Caco-2 (cell line): Measurements from ENCODE around the gene CXCL3. TPM values are rescaled to one million over a fixed set of nuclear protein-coding genes. Genes with fewer than 3 reads are reported as not detected.

Experiments
- BruUV-seq: library from RNA; stranded (reverse); fragments of 400-500 nt; replicated peaks from 2 replicates; lab custom pipeline; 2021; lab: Mats Ljungman, UMichigan
- CTCF ChIA-PET: fragments of 300-600 bp; sonication (Branson Sonifier 250); formaldehyde crosslinking; loops from one replicate; lab custom pipeline; 2022; ENCODE audit warnings: antibody characterized with exemption; lab: Charles Lee
- POLR2A ChIA-PET: fragments of 300-600 bp; sonication (Branson Sonifier 250); formaldehyde crosslinking; loops from one replicate; lab custom pipeline; 2022; ENCODE audit warnings: antibody characterized with exemption; lab: Charles Lee
- DNase-seq, 2 experiments: peaks; one replicate each; pipeline versions ENCODE4 v3.0.0 to v3.0.0-alpha.2; 2020 to 2022
- H3K27me3 ChIP-seq: replicated peaks from 2 replicates; pipeline ENCODE4 v1.6.0; 2011; ENCODE audit warnings: low read length; ENCODE audit not compliant: control insufficient read depth, insufficient read depth
- H3K36me3 ChIP-seq: 2 replicates; pipeline ENCODE4 v1.5.1; 2011; ENCODE audit warnings: low read length; ENCODE audit not compliant: control insufficient read depth, insufficient read depth
- H3K4me1 ChIP-seq: fragments of 250-450 bp; sonication (Bioruptor Pico); 2 replicates; pipeline ENCODE4 v1.5.1; 2020; ENCODE audit warnings: mild to moderate bottlenecking
- H3K4me3 ChIP-seq: 2 replicates; pipeline ENCODE4 v1.5.1; 2011; ENCODE audit warnings: low read depth, mild to moderate bottlenecking, control low read depth, low read length
- H3K9me3 ChIP-seq: fragments of 250-450 bp; sonication (Bioruptor Pico); 2 replicates; pipeline ENCODE4 v1.5.1; 2020; ENCODE audit warnings: mild to moderate bottlenecking, moderate library complexity
- H3K27ac Mint-ChIP-seq: one replicate; pipeline ENCODE4 v1.8.0; 2022; ENCODE audit warnings: mixed read lengths; ENCODE audit not compliant: unreplicated experiment
- H3K27me3 Mint-ChIP-seq: one replicate; pipeline ENCODE4 v1.8.0; 2022; ENCODE audit warnings: mixed read lengths; ENCODE audit not compliant: insufficient read depth, unreplicated experiment
- H3K36me3 Mint-ChIP-seq: one replicate; pipeline ENCODE4 v1.8.0; 2022; ENCODE audit warnings: mild to moderate bottlenecking, mixed read lengths; ENCODE audit not compliant: insufficient read depth, unreplicated experiment
- H3K4me1 Mint-ChIP-seq: one replicate; pipeline ENCODE4 v1.8.0; 2022; ENCODE audit warnings: low read depth, mixed read lengths; ENCODE audit not compliant: unreplicated experiment
- H3K4me3 Mint-ChIP-seq: one replicate; pipeline ENCODE4 v1.8.0; 2022; ENCODE audit warnings: mild to moderate bottlenecking, moderate library complexity, mixed read lengths; ENCODE audit not compliant: unreplicated experiment
- H3K9me3 Mint-ChIP-seq: one replicate; pipeline ENCODE4 v1.8.0; 2022; ENCODE audit warnings: mixed read lengths; ENCODE audit not compliant: unreplicated experiment
- CTCF ChIP-seq, 2 experiments: fragments of 200-600 bp in 1 of 2; IDR thresholded peaks; 1 replicate in 1 of 2; 2 replicates in 1 of 2; pipeline versions ENCODE4 v1.5.1 to v1.8.0; 2011 to 2022; ENCODE audit warnings: antibody characterized with exemption in 1 of 2, control low read depth in 1 of 2, inconsistent platforms in 1 of 2, low read depth in 1 of 2, low read length in 1 of 2, mild to moderate bottlenecking in 1 of 2, moderate library complexity in 1 of 2; ENCODE audit not compliant: insufficient read depth in 1 of 2, severe bottlenecking in 1 of 2, unreplicated experiment in 1 of 2
- intact Hi-C: fragments of 100-400 bp; cut with micrococcal nuclease; formaldehyde crosslinking; loops from one replicate; pipeline ENCODE4 v1.10.0; 2022; ENCODE audit not compliant: unreplicated experiment
- total RNA-seq: library from RNA; stranded (reverse); gene quantifications from 2 replicates; pipeline ENCODE4 v1.2.3, GENCODE V29; 2022

Gene CXCL3
- total RNA-seq, 1 experiment from 2014 or later, result 1.9 TPM

GRCh38 chr4:73989928-73990327 lies 48.6 kb downstream of the CXCL3 start:
- CTCF ChIA-PET, result no interaction called here
- Histone ChIP-seq H3K9me3 (no peaks in the 10 kb centered on the region), H3K36me3 (no peaks in the 10 kb centered on the region), H3K4me1 (no peaks in the 10 kb centered on the region), H3K4me3 (no peak overlapping the region), H3K27me3 (no peaks in the 10 kb centered on the region)
- Mint-ChIP-seq H3K27me3 (no peaks in the 10 kb centered on the region), H3K36me3 (no peaks in the 10 kb centered on the region), H3K4me1 (peaks cover 4% of the 10 kb centered on the region), H3K27ac (no peak overlapping the region), H3K4me3 (no peak overlapping the region), H3K9me3 (no peaks in the 10 kb centered on the region)
- TF ChIP-seq CTCF (IDR thresholded peaks at IDR 0.05; ENCODE audit: insufficient read depth in 1 of 2, low read depth in 1 of 2, low read length in 1 of 2, severe bottlenecking in 1 of 2, unreplicated experiment in 1 of 2), result no peak
- intact Hi-C loops, result no loop called here
- POLR2A ChIA-PET, result no interaction called here
- no TSS peak for BruUV-seq
- DNase-seq, result no peak

DNA sequence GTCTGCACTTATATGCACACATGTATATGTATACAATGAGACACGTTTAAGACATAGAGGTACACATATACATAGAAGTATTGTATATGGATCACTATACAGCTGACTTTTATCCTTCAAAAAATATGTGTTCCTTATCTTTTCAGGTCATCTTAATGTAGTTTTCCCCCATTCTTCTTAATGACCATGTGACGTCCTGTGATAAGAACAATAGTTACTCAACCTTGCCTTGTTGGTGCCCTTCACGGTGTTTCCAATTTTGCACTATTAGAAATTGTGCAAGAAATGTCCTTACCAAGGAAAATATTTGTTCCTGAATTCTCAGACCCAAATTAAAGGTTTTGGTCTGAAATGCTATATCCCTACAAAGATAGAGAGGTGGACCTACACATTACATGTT lies 49.5 kb downstream of the CXCL3 start:
- intact Hi-C loops, result no loop called here
- no peaks in the 10 kb centered on the region for H3K9me3 ChIP-seq
- H3K27me3 ChIP-seq, result no peaks in the 10 kb centered on the region
- DNase-seq, result no peak
- Mint-ChIP-seq H3K4me1 (peaks cover 4% of the 10 kb centered on the region), H3K27ac (no peak overlapping the region), H3K4me3 (no peak overlapping the region), H3K36me3 (no peaks in the 10 kb centered on the region), H3K27me3 (no peaks in the 10 kb centered on the region), H3K9me3 (no peaks in the 10 kb centered on the region)
- no peaks in the 10 kb centered on the region for H3K36me3 ChIP-seq
- H3K4me3 ChIP-seq, result no peak overlapping the region
- ChIA-PET POLR2A (no interaction called here), CTCF (no interaction called here)
- TF ChIP-seq CTCF (IDR thresholded peaks at IDR 0.05; ENCODE audit: insufficient read depth in 1 of 2, low read depth in 1 of 2, low read length in 1 of 2, severe bottlenecking in 1 of 2, unreplicated experiment in 1 of 2), result no peak
- BruUV-seq, result no TSS peak
- H3K4me1 ChIP-seq, result no peaks in the 10 kb centered on the region

DNA sequence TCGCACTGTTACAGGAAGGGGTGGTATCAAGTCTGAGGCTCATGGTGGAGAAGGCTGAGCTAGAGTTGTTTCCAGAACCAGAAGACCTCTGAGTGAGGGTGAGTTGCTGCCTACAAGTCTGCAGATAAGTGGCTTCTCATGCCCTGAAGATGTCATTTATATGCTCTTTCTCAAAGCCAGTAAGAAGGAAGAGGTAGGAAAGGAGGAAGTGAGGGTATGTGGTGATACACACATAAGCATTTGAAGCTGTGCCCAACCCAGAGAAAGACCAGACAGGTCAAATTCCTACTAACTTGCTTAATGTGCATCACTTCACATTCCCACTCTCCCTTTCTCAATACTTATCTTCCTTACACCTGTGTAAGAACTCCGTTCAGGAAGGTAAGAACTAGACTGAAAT lies 50.4 kb downstream of the CXCL3 start, which contains the start of gene PPBP:
TSS of gene PPBP (minus strand) at position 130 of the 400 bp plus-strand sequence. CDS start at position 43, 87 bp downstream.
- Histone ChIP-seq H3K4me1 (no peaks in the 10 kb centered on the region), H3K27me3 (no peaks in the 10 kb centered on the region), H3K36me3 (no peaks in the 10 kb centered on the region), H3K4me3 (no peak within 1 kb of the TSS), H3K9me3 (no peaks in the 10 kb centered on the region)
- intact Hi-C loops, result no loop called here
- CTCF ChIA-PET, result no interaction called here
- POLR2A ChIA-PET, result no interaction called here
- DNase-seq, result no peak
- Mint-ChIP-seq H3K4me3 (no peak within 1 kb of the TSS), H3K27ac (no peak within 1 kb of the TSS), H3K4me1 (peaks cover 4% of the 10 kb centered on the region), H3K9me3 (no peaks in the 10 kb centered on the region), H3K36me3 (no peaks in the 10 kb centered on the region), H3K27me3 (no peaks in the 10 kb centered on the region)
- no TSS peak for BruUV-seq
- TF ChIP-seq CTCF (IDR thresholded peaks at IDR 0.05; ENCODE audit: insufficient read depth in 1 of 2, low read depth in 1 of 2, low read length in 1 of 2, severe bottlenecking in 1 of 2, unreplicated experiment in 1 of 2), result no peak

Other genes with a start within 250 kb of the CXCL3 start
- gene CXCL6, start 202.0 kb downstream of the CXCL3 start, total RNA-seq, result not detected in 2 replicates
- gene PF4V1, start 185.4 kb downstream of the CXCL3 start, total RNA-seq, result not detected in 2 replicates
- 0.79 TPM in 1 of 2 replicates, not detected in the other for gene CXCL1, start 169.3 kb downstream of the CXCL3 start, total RNA-seq
- gene PF4, start 56.7 kb downstream of the CXCL3 start, total RNA-seq, result 0.58 TPM in 1 of 2 replicates, not detected in the other
- gene PPBP, start 50.5 kb downstream of the CXCL3 start, total RNA-seq, result not detected in 2 replicates
- 0.21 TPM in 1 of 2 replicates, not detected in the other for gene CXCL5, start 40.0 kb downstream of the CXCL3 start, total RNA-seq
- 4.9 and 5.3 TPM in 2 replicates for gene CXCL2, start 60.5 kb upstream of the CXCL3 start, total RNA-seq
- 11.0 and 11.6 TPM in 2 replicates for gene MTHFD2L, start 119.4 kb upstream of the CXCL3 start, total RNA-seq